T-cell (primary cell): ENCODE data around the gene RTN4IP1. TPM values are rescaled to one million over a fixed set of nuclear protein-coding genes. Genes with fewer than 3 reads are reported as not detected.

ENCODE experiments used
- ATAC-seq, 4 experiments: fragments of 200-7000 bp in 3 of 4; fragments of 150-1000 bp in 1 of 4; cut with Tn5 transposase; replicated peaks in 1 of 4; 1 replicate in 3 of 4; 2 replicates in 1 of 4; pipeline ENCODE4 v1.10.0; 2021; ENCODE audit warnings: moderate library complexity in 3 of 4, mild to moderate bottlenecking in 2 of 4, moderate number of reproducible peaks in 1 of 4
- CTCF ChIA-PET, 2 donors: fragments of 300-600 bp; sonication (Branson Sonifier 250); formaldehyde crosslinking; loops; one replicate each; lab custom pipeline; 2022; ENCODE audit warnings: antibody characterized with exemption in 2 of 2; lab: Charles Lee
- POLR2A ChIA-PET, 2 donors: fragments of 300-600 bp; sonication (Branson Sonifier 250); formaldehyde crosslinking; loops; one replicate each; lab custom pipeline; 2022; ENCODE audit warnings: antibody characterized with exemption in 2 of 2; lab: Charles Lee
- DNase-seq, 35 experiments: peaks; one replicate each; pipeline versions ENCODE4 v3.0.0 to v3.0.0-alpha.2; 2013 to 2023
- H3K27ac ChIP-seq: one replicate; pipeline ENCODE4 v1.5.1; 2013; ENCODE audit warnings: low read length
- H3K27me3 ChIP-seq, 2 experiments: replicated peaks in 1 of 2; 1 replicate in 1 of 2; 2 replicates in 1 of 2; pipeline versions ENCODE4 v1.6.1 to v1.7.0; 2013; ENCODE audit warnings: low read length in 1 of 2, mixed read lengths in 1 of 2; ENCODE audit not compliant: control insufficient read depth in 2 of 2, insufficient read depth in 2 of 2; ENCODE audit errors: extremely low read depth in 1 of 2
- H3K36me3 ChIP-seq, 2 donors: 1 replicate in 1 of 2; 2 replicates in 1 of 2; pipeline versions ENCODE4 v1.6.1 to v1.7.0; 2013; ENCODE audit warnings: low read length in 1 of 2; ENCODE audit not compliant: control insufficient read depth in 2 of 2, insufficient read depth in 1 of 2; ENCODE audit errors: extremely low read depth in 1 of 2
- H3K4me1 ChIP-seq, 2 experiments: 1 replicate in 1 of 2; 2 replicates in 1 of 2; pipeline versions ENCODE4 v1.6.1 to v1.7.0; 2013; ENCODE audit warnings: low read length in 2 of 2, mixed read lengths in 1 of 2; ENCODE audit not compliant: insufficient read depth in 2 of 2, control insufficient read depth in 1 of 2; ENCODE audit errors: extremely low read depth in 1 of 2
- H3K4me3 ChIP-seq, 2 donors: 1 replicate in 1 of 2; 2 replicates in 1 of 2; pipeline versions ENCODE4 v1.5.1 to v1.7.0; 2013; ENCODE audit warnings: mild to moderate bottlenecking in 2 of 2, low read length in 1 of 2, moderate library complexity in 1 of 2; ENCODE audit not compliant: control insufficient read depth in 1 of 2; ENCODE audit errors: extremely low read depth in 1 of 2
- H3K9me3 ChIP-seq: 2 replicates; pipeline ENCODE4 v1.7.0; 2013
- H3K27ac Mint-ChIP-seq, 2 donors: one replicate each; pipeline ENCODE4 v1.8.0; 2020 to 2021; ENCODE audit warnings: mild to moderate bottlenecking in 2 of 2, mixed read lengths in 2 of 2
- H3K27me3 Mint-ChIP-seq, 2 donors: one replicate each; pipeline ENCODE4 v1.8.0; 2021 to 2022; ENCODE audit warnings: mixed read lengths in 2 of 2
- H3K36me3 Mint-ChIP-seq: one replicate; pipeline ENCODE4 v1.8.0; 2021; ENCODE audit warnings: mixed read lengths
- H3K4me1 Mint-ChIP-seq, 3 donors: one replicate each; pipeline ENCODE4 v1.8.0; 2020 to 2022; ENCODE audit warnings: mixed read lengths in 3 of 3, mild to moderate bottlenecking in 1 of 3
- H3K4me3 Mint-ChIP-seq, 3 donors: one replicate each; pipeline ENCODE4 v1.8.0; 2020 to 2022; ENCODE audit warnings: mild to moderate bottlenecking in 3 of 3, mixed read lengths in 3 of 3, moderate library complexity in 3 of 3
- H3K9me3 Mint-ChIP-seq, 3 donors: one replicate each; pipeline ENCODE4 v1.8.0; 2020 to 2022; ENCODE audit warnings: mixed read lengths in 3 of 3
- WGBS: methylation state at CpG from one replicate; pipeline ENCODE4 v1.1.5; 2013; ENCODE audit warnings: missing lambda C conversion rate; ENCODE audit not compliant: insufficient coverage; 5-methylcytosine and 5-hydroxymethylcytosine counted together
- total RNA-seq, 35 experiments: library from RNA in 6 of 35; stranded (reverse) in 6 of 35; fragments of 120-200 nt in 1 of 35; gene quantifications; one replicate each; pipeline versions ENCODE4 v1.2.1 to v1.2.4 and lab custom pipeline; 2013 to 2026

The RTN4IP1 gene, protein sequence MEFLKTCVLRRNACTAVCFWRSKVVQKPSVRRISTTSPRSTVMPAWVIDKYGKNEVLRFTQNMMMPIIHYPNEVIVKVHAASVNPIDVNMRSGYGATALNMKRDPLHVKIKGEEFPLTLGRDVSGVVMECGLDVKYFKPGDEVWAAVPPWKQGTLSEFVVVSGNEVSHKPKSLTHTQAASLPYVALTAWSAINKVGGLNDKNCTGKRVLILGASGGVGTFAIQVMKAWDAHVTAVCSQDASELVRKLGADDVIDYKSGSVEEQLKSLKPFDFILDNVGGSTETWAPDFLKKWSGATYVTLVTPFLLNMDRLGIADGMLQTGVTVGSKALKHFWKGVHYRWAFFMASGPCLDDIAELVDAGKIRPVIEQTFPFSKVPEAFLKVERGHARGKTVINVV
- total RNA-seq (1 to 10 TPM; 5.2 to 7.6 (median 7.0) TPM), total RNA-seq (lab: John Stamatoyannopoulos, UW) (3.0 to 11.4 (median 6.0) reads per million in 29 experiments)
- total RNA-seq (2013): 7.3 TPM

DNA sequence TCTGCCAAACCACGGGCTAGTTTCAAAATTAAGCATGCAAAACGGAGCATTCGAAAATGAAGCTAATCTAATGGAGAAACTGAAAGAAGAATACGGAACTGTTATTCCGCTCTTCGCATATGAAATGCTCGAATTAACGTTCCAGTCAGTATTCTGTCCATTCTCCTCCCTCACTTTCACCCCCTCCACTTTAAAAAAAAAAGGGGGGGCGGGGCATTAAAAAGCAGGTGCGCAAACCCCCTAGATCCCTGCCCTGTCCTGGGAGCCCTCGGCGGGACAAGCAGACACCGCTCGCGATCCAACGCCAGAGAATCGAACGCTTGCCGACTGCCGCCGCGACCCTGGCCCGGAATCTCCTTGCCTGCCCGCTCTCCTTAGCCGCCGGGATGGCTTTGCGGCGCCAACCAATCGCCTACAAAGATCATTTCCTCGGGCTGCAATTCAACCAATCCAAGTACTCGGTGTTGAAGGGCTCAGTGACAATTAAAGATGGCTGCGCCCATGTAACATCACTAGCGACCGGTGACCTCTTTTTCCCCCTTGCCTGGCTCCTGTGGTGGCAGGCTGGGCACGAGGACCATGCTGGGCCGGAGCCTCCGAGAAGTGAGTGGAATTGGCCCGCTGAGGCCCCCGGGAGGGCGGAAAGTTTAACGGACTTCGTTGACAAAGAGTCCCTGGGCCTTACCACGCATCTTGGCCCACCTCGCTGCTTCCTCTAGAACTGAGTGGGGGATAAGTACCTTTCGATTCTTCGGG lies at the start of gene RTN4IP1, which contains the start of gene QRSL1:
Gene RTN4IP1 (minus strand): TSS at position 396 of the 756 bp plus-strand sequence. CDS start 477 bp downstream, outside the sequence.
Gene QRSL1 (plus strand): TSS at position 476 of the 756 bp plus-strand sequence. CDS start 104 bp downstream, at position 580.
- H3K4me3 Mint-ChIP-seq: peak within 1 kb of the TSS; percentile 89 to 98 (median 94)
- H3K4me1 Mint-ChIP-seq: peaks cover 39 to 47% (median 44%) of the 10 kb centered on the region in 3 donors
- peak within 1 kb of the TSS; percentile 92 to 99 for H3K27ac Mint-ChIP-seq
- Histone ChIP-seq H3K36me3 (no peaks in the 10 kb centered on the region), H3K27ac (peak within 1 kb of the TSS; percentile 82), H3K27me3 (no peaks in the 10 kb centered on the region), H3K9me3 (no peaks in the 10 kb centered on the region), H3K4me1 (peaks cover 9 to 13% of the 10 kb centered on the region in 2 experiments), H3K4me3 (peak within 1 kb of the TSS; percentile 65 to 75)
- H3K27me3 Mint-ChIP-seq: no peaks in the 10 kb centered on the region
- under 1% methylated on average over 44 of the region's 46 CpGs for WGBS
- POLR2A ChIA-PET: interaction anchor here in 1 of 2 donors (0.6 to 1.0 kb wide), 2 partner anchors 180 to 404 kb away, joined by 3 read pairs; no protein-coding TSS in a partner anchor
- H3K9me3 Mint-ChIP-seq: no peaks in the 10 kb centered on the region
- DNase-seq (peak; percentile 67 to 94 (median 84)), ATAC-seq (peak; percentile 94 to 97 (median 96))
- CTCF ChIA-PET: interaction anchor here in 1 of 2 donors (0.8 to 1.6 kb wide), 4 partner anchors 21 to 1912 kb away, joined by 3 to 6 read pairs (median 3); no protein-coding TSS in a partner anchor
- H3K36me3 Mint-ChIP-seq: peaks cover 8% of the 10 kb centered on the region

DNA sequence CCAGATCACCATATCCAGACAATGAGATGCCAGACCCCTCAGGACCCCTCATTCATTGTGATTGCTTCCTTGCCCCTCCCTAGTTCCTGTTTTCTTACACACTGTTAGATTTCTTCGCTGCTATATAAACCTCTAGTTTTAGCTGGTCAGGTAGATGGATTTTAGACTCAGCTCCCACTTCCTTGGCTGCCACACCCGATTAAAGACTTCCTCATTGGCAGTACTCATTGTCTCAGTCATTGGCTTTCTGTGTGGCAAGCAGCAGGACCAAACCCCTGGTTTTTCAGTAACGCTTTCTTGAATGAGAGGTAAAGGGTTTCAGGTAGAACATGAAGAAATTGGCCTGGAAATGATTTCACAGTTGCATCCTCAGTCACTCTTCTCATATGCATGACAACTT lies 48.0 kb upstream of the RTN4IP1 start:
- H3K4me3 Mint-ChIP-seq: no peak overlapping the region
- H3K36me3 Mint-ChIP-seq: no peaks in the 10 kb centered on the region
- Histone ChIP-seq H3K9me3 (no peaks in the 10 kb centered on the region), H3K4me3 (no peak overlapping the region), H3K27ac (no peak overlapping the region), H3K36me3 (no peaks in the 10 kb centered on the region), H3K4me1 (no peaks in the 10 kb centered on the region), H3K27me3 (no peaks in the 10 kb centered on the region)
- H3K27me3 Mint-ChIP-seq: no peaks in the 10 kb centered on the region
- ChIA-PET CTCF (no interaction called here), POLR2A (no interaction called here)
- DNase-seq: no peak
- no peaks in the 10 kb centered on the region for H3K9me3 Mint-ChIP-seq
- ATAC-seq: no peak
- WGBS: 60% methylated on average over 1 of the region's 3 CpGs
- H3K4me1 Mint-ChIP-seq: no peaks in the 10 kb centered on the region
- no peak overlapping the region for H3K27ac Mint-ChIP-seq

DNA sequence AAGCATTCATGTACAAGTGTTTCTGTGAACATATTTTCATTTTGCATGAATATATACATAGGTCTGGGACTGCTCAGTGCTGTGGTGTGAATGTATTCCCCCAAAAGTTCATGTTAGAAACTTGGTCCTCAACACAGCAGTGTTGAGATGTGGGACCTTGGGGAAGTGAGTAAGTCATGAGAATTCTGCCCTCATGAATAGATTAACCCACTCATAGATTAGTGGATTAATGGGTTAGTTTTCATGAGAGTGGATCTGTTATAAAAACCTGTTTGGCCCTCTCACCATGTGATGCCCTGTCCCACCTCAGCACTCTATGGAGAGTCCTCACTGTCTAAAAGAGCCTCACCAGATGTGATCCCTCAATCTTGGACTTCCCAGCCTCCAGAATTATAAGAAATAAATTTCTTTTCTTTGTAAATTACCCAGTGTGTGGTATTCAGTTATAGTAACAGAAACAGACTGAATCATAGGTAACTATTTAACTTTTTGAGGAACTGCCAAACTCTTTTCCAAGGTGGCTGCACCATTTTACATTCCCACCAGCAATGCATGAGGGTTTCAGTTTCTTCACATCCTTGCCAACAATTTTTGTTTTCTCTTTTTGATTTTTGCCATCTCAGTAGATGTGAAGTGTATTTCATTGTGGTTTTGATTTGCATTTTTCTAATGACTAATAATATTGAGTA lies 45.4 kb upstream of the RTN4IP1 start:
- H3K27ac Mint-ChIP-seq: no peak overlapping the region
- H3K4me3 ChIP-seq: no peak overlapping the region

DNA sequence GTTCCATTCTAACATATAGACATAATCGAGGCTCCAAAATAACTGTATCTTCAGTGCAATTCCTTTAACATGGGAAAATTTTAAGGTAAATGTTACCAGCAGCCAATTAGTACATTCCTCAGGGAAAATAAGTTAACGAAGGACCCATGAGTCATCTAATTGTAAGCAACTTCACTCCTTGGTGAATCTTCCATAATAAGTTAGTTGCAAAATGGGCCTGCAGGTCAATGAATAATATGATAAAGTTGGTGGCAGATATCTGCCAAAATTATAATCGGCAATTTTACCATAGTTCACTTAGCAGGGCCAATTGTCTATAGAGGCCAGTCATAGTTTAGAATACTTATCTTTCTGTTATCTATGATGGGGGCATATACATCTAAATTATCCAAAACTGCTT lies 42.4 kb upstream of the RTN4IP1 start:
- ATAC-seq: no peak
- H3K36me3 Mint-ChIP-seq: peaks cover 6% of the 10 kb centered on the region

More for the DNA sequence above, 45.4 kb upstream of the RTN4IP1 start:
- no peak for DNase-seq
- POLR2A ChIA-PET: no interaction called here
- CTCF ChIA-PET: no interaction called here
- Histone ChIP-seq H3K36me3 (no peaks in the 10 kb centered on the region), H3K27me3 (no peaks in the 10 kb centered on the region), H3K9me3 (no peaks in the 10 kb centered on the region), H3K4me1 (no peaks in the 10 kb centered on the region), H3K27ac (no peak overlapping the region)
- Mint-ChIP-seq H3K9me3 (no peaks in the 10 kb centered on the region), H3K4me1 (no peaks in the 10 kb centered on the region), H3K27me3 (no peaks in the 10 kb centered on the region), H3K4me3 (no peak overlapping the region), H3K36me3 (no peaks in the 10 kb centered on the region)
- ATAC-seq: no peak

DNA sequence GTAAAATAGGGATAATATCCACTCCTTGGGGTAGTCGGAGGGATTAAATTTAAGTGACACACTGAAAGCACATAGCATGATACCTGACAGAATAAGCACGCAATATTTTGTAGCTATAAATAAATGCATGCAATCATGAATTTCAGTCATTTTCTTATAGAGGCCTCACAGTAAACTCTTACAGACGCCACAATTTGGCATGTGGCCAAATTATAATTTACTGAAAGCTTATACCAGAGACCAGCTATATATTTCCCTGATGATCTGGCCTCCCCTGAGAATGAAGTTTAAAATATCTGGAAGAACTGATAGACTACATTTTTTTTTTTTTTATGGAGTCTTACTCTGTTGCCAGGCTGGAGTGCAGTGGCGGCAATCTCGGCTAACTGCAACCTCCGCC lies 40.9 kb upstream of the RTN4IP1 start:
- Histone ChIP-seq H3K4me1 (no peaks in the 10 kb centered on the region), H3K9me3 (no peaks in the 10 kb centered on the region), H3K27ac (no peak overlapping the region), H3K36me3 (peaks cover 3 to 5% of the 10 kb centered on the region in 2 donors), H3K4me3 (no peak overlapping the region), H3K27me3 (no peaks in the 10 kb centered on the region)
- no peak for ATAC-seq
- H3K9me3 Mint-ChIP-seq: no peaks in the 10 kb centered on the region
- 100% methylated on average over 1 of the region's 6 CpGs for WGBS
- DNase-seq: no peak
- H3K27me3 Mint-ChIP-seq: no peaks in the 10 kb centered on the region
- no peak overlapping the region for H3K4me3 Mint-ChIP-seq
- peaks cover 14% of the 10 kb centered on the region for H3K36me3 Mint-ChIP-seq
- ChIA-PET POLR2A (interaction anchor here in 1 of 2 donors (0.6 kb wide), 1 partner anchor 29 kb away, joined by 3 read pairs; no protein-coding TSS in a partner anchor), CTCF (no interaction called here)
- H3K27ac Mint-ChIP-seq: no peak overlapping the region
- peaks cover 0 to 2% (median 0%) of the 10 kb centered on the region in 3 donors for H3K4me1 Mint-ChIP-seq

More for the DNA sequence above, 42.4 kb upstream of the RTN4IP1 start:
- CTCF ChIA-PET: no interaction called here
- no peak overlapping the region for H3K27ac ChIP-seq
- DNase-seq: no peak
- Mint-ChIP-seq H3K4me3 (no peak overlapping the region), H3K27ac (no peak overlapping the region), H3K27me3 (no peaks in the 10 kb centered on the region), H3K9me3 (no peaks in the 10 kb centered on the region), H3K4me1 (peaks cover 0 to 2% (median 0%) of the 10 kb centered on the region in 3 donors)
- no CpG with 5 or more reads among the region's 3 CpGs for WGBS
- POLR2A ChIA-PET: no interaction called here
- H3K9me3 ChIP-seq: no peaks in the 10 kb centered on the region
- no peak overlapping the region for H3K4me3 ChIP-seq
- no peaks in the 10 kb centered on the region for H3K4me1 ChIP-seq
- peaks cover 3% of the 10 kb centered on the region in 2 donors for H3K36me3 ChIP-seq
- H3K27me3 ChIP-seq: no peaks in the 10 kb centered on the region

DNA sequence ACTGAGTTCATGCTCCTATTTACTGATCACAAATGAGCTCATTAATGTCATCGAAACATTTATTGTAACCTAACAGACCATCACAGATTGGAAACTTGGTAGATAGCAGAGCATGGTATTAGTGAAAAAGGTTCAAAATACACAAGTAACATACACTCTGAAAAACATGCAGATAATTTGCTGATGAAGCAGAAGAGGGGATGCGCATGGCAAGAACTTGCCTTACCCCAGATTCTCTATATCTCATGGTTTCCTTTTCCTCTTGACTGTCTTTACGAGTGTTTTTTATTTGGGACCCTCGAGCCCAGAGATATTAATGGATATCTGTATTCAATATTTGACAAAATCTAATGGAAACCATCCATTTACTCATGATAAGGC lies 37.7 kb upstream of the RTN4IP1 start:
- ChIA-PET CTCF (no interaction called here), POLR2A (no interaction called here)
- Mint-ChIP-seq H3K27me3 (no peaks in the 10 kb centered on the region), H3K4me1 (peaks cover 0 to 7% (median 2%) of the 10 kb centered on the region in 3 donors), H3K36me3 (peaks cover 38% of the 10 kb centered on the region), H3K4me3 (no peak overlapping the region), H3K9me3 (no peaks in the 10 kb centered on the region), H3K27ac (no peak overlapping the region)
- no CpG with 5 or more reads among the region's 4 CpGs for WGBS
- no peak for ATAC-seq
- Histone ChIP-seq H3K9me3 (no peaks in the 10 kb centered on the region), H3K4me3 (no peak overlapping the region), H3K36me3 (peaks cover 5 to 21% of the 10 kb centered on the region in 2 donors), H3K27ac (no peak overlapping the region), H3K4me1 (no peaks in the 10 kb centered on the region), H3K27me3 (no peaks in the 10 kb centered on the region)
- DNase-seq: no peak
